NB4 (cell line): ENCODE measurements around the gene MLLT6.

Experiments
- DNase-seq: peaks from one replicate; pipeline ENCODE4 v3.0.0; 2010; ENCODE audit warnings: low read depth
- H3K4me3 ChIP-seq: one replicate; pipeline ENCODE4 v1.5.1; 2011; ENCODE audit warnings: mild to moderate bottlenecking, low read depth, low read length, moderate library complexity
- CTCF ChIP-seq: IDR thresholded peaks from one replicate; pipeline ENCODE4 v1.5.1; 2012; ENCODE audit warnings: low read depth, low read length
- MAX ChIP-seq: IDR thresholded peaks from 2 replicates; pipeline ENCODE4 v1.6.1; 2011; ENCODE audit warnings: low read depth, low read length
- MYC ChIP-seq: IDR thresholded peaks from 2 replicates; pipeline ENCODE4 v1.6.1; 2011; ENCODE audit warnings: low read depth, low read length
- POLR2A ChIP-seq: IDR thresholded peaks from 2 replicates; pipeline ENCODE4 v1.6.1; 2011; ENCODE audit warnings: mild to moderate bottlenecking; ENCODE audit not compliant: insufficient read length; ENCODE audit errors: extremely low read depth

The MLLT6 gene

GRCh38 chr17:38746849-38747462 is 41.9 kb downstream of the MLLT6 start:
- no peak overlapping the region for H3K4me3 ChIP-seq
- no peak for DNase-seq
- no peak for TF ChIP-seq MYC
- no peak for TF ChIP-seq MAX
- no peak for TF ChIP-seq CTCF

- H3K4me3 ChIP-seq = no peak overlapping the region
- no peak for TF ChIP-seq POLR2A
- peak; percentile 1 for TF ChIP-seq CTCF
- TF ChIP-seq MAX = no peak
- no peak for DNase-seq
Measured at GRCh38 chr17:38747463-38748148, 42.5 kb downstream of the MLLT6 start.

GRCh38 chr17:38748149-38748891 is 43.2 kb downstream of the MLLT6 start, which contains the start of gene PCGF2:
Gene PCGF2, minus strand, starts transcription at chr17:38748336. Its CDS starts 7,934 bp downstream, at chr17:38740402.
- DNase-seq = no peak
- no peak within 1 kb of the TSS for H3K4me3 ChIP-seq
- TF ChIP-seq CTCF (no peak), POLR2A (no peak), MAX (no peak), MYC (no peak)

GRCh38 chr17:38748892-38749222 is 43.8 kb downstream of the MLLT6 start:
- no peak for DNase-seq
- H3K4me3 ChIP-seq = no peak overlapping the region
- TF ChIP-seq POLR2A = no peak
- no peak for TF ChIP-seq MAX
- no peak for TF ChIP-seq CTCF
- no peak for TF ChIP-seq MYC

GRCh38 chr17:38749223-38750043 is 44.4 kb downstream of the MLLT6 start:
- no peak overlapping the region for H3K4me3 ChIP-seq
- no peak for DNase-seq

More at GRCh38 chr17:38749223-38750043, 44.4 kb downstream of the MLLT6 start:
- TF ChIP-seq CTCF (no peak), MAX (no peak), POLR2A (no peak), MYC (no peak)
